ENCODE measurements around the gene GRN.

- TF ChIP-seq RAD21 (IDR thresholded peaks at IDR 0.05; ENCODE audit: low read depth) (no peak), YY1 (IDR thresholded peaks at IDR 0.05; ENCODE audit: low read depth) (no peak), CREB1 (IDR thresholded peaks at IDR 0.05; ENCODE audit: low read depth) (no peak), TAF1 (IDR thresholded peaks at IDR 0.05; ENCODE audit: low read depth) (no peak), EP300 (IDR thresholded peaks at IDR 0.05; ENCODE audit: borderline replicate concordance) (no peak), MAX (IDR thresholded peaks at IDR 0.05) (no peak), CEBPB (IDR thresholded peaks at IDR 0.05) (no peak), EGR1 (IDR thresholded peaks at IDR 0.05) (no peak), TCF12 (IDR thresholded peaks at IDR 0.05; ENCODE audit: low read depth) (no peak)
Measured at GRCh38 chr17:44359458-44360143, 14.5 kb downstream of the GRN start.
